NT2/D1 (cell line): ENCODE measurements around the gene BIN1.

Experiments used
- DNase-seq: peaks from one replicate; pipeline ENCODE4 v3.0.0-alpha.2; 2011; ENCODE audit warnings: low read depth, low spot score
- H3K27me3 ChIP-seq: 2 replicates; pipeline ENCODE4 v1.6.0; 2011; ENCODE audit warnings: mild to moderate bottlenecking; ENCODE audit not compliant: insufficient read length, insufficient read depth
- H3K36me3 ChIP-seq: 2 replicates; pipeline ENCODE4 v1.6.1; 2011; ENCODE audit warnings: mild to moderate bottlenecking, low read length, mixed read lengths; ENCODE audit not compliant: insufficient read depth, insufficient read length
- H3K4me1 ChIP-seq: 2 replicates; pipeline ENCODE4 v1.5.1; 2011; ENCODE audit not compliant: insufficient read depth, insufficient read length
- H3K4me3 ChIP-seq: 2 replicates; pipeline ENCODE4 v1.5.1; 2011; ENCODE audit warnings: low read depth; ENCODE audit not compliant: insufficient read length
- H3K9ac ChIP-seq: 2 replicates; pipeline ENCODE4 v1.6.0; 2011; ENCODE audit warnings: low read depth; ENCODE audit not compliant: insufficient read length
- H3K9me3 ChIP-seq: 2 replicates; pipeline ENCODE4 v1.5.1; 2011; ENCODE audit warnings: mild to moderate bottlenecking, low read length; ENCODE audit not compliant: insufficient read depth
- SUZ12 ChIP-seq: IDR thresholded peaks from 2 replicates; pipeline ENCODE4 v1.6.1; 2011; ENCODE audit not compliant: insufficient read length, insufficient read depth; ENCODE audit errors: extremely low read depth
- YY1 ChIP-seq: IDR thresholded peaks from 2 replicates; pipeline ENCODE4 v1.6.1; 2011; ENCODE audit not compliant: insufficient read length, insufficient read depth
- ZNF274 ChIP-seq: IDR thresholded peaks from 2 replicates; pipeline ENCODE4 v1.6.1; 2011; ENCODE audit warnings: mild to moderate bottlenecking, low read depth, low read length

Gene BIN1

GRCh38 chr2:127106991-127107621 lies at the start of gene BIN1:
TSS of gene BIN1 (minus strand) at chr2:127107154. CDS start at chr2:127106943, 211 bp downstream.
- DNase-seq, result no peak
- H3K27me3 ChIP-seq, result no peaks in the 10 kb centered on the region
- H3K9ac ChIP-seq, result peak within 1 kb of the TSS; percentile 97

GRCh38 chr2:127155947-127156346 lies 49.0 kb upstream of the BIN1 start:
- peaks cover 7% of the 10 kb centered on the region for H3K4me1 ChIP-seq
- no peaks in the 10 kb centered on the region for H3K27me3 ChIP-seq
- H3K4me3 ChIP-seq, result no peak overlapping the region
- TF ChIP-seq YY1 (no peak), ZNF274 (no peak), SUZ12 (no peak)
- H3K9ac ChIP-seq, result no peak overlapping the region
- H3K36me3 ChIP-seq, result no peaks in the 10 kb centered on the region
- peaks cover 9% of the 10 kb centered on the region for H3K9me3 ChIP-seq
- DNase-seq, result no peak

More at GRCh38 chr2:127106991-127107621, at the start of gene BIN1:
- no peaks in the 10 kb centered on the region for H3K9me3 ChIP-seq
- H3K36me3 ChIP-seq, result peaks cover 17% of the 10 kb centered on the region
- no peak for TF ChIP-seq YY1
- TF ChIP-seq SUZ12, result no peak
- no peak for TF ChIP-seq ZNF274
- H3K4me3 ChIP-seq, result peak within 1 kb of the TSS; percentile 95
- peaks cover 26% of the 10 kb centered on the region for H3K4me1 ChIP-seq

- TF ChIP-seq SUZ12 (no peak), YY1 (no peak), ZNF274 (no peak)
- H3K27me3 ChIP-seq, result no peaks in the 10 kb centered on the region
- H3K4me3 ChIP-seq, result no peak overlapping the region
- peaks cover 5% of the 10 kb centered on the region for H3K4me1 ChIP-seq
- peaks cover 13% of the 10 kb centered on the region for H3K9me3 ChIP-seq
- H3K9ac ChIP-seq, result no peak overlapping the region
- no peak for DNase-seq
- no peaks in the 10 kb centered on the region for H3K36me3 ChIP-seq
These were observed 48.2 kb upstream of the BIN1 start for GRCh38 chr2:127155028-127155581.

- DNase-seq, result no peak
- TF ChIP-seq SUZ12, result no peak
- no peak for TF ChIP-seq YY1
- no peak for TF ChIP-seq ZNF274
- no peak overlapping the region for H3K4me3 ChIP-seq
- H3K36me3 ChIP-seq, result no peaks in the 10 kb centered on the region
- H3K9me3 ChIP-seq, result peaks cover 13% of the 10 kb centered on the region
- no peaks in the 10 kb centered on the region for H3K27me3 ChIP-seq
- H3K9ac ChIP-seq, result no peak overlapping the region
- peaks cover 5% of the 10 kb centered on the region for H3K4me1 ChIP-seq
These were observed 47.4 kb upstream of the BIN1 start for GRCh38 chr2:127154396-127154795.

- H3K4me3 ChIP-seq, result no peak overlapping the region
- H3K4me1 ChIP-seq, result peaks cover 5% of the 10 kb centered on the region
- H3K36me3 ChIP-seq, result no peaks in the 10 kb centered on the region
- DNase-seq, result no peak
- no peak overlapping the region for H3K9ac ChIP-seq
- TF ChIP-seq SUZ12 (no peak), ZNF274 (no peak), YY1 (no peak)
- no peaks in the 10 kb centered on the region for H3K27me3 ChIP-seq
- peaks cover 13% of the 10 kb centered on the region for H3K9me3 ChIP-seq
These were observed 46.8 kb upstream of the BIN1 start for GRCh38 chr2:127153691-127154158.

- TF ChIP-seq ZNF274, result no peak
- no peak for TF ChIP-seq SUZ12
- no peak for TF ChIP-seq YY1
- Histone ChIP-seq H3K36me3 (no peaks in the 10 kb centered on the region), H3K4me1 (no peaks in the 10 kb centered on the region), H3K9me3 (peaks cover 14% of the 10 kb centered on the region), H3K27me3 (no peaks in the 10 kb centered on the region), H3K9ac (no peak overlapping the region), H3K4me3 (no peak overlapping the region)
- DNase-seq, result no peak
These were observed 44.0 kb upstream of the BIN1 start for GRCh38 chr2:127150996-127151395.

- no peaks in the 10 kb centered on the region for H3K4me1 ChIP-seq
- no peak for DNase-seq
- H3K27me3 ChIP-seq, result no peaks in the 10 kb centered on the region
- TF ChIP-seq YY1 (no peak), SUZ12 (no peak), ZNF274 (no peak)
- no peak overlapping the region for H3K9ac ChIP-seq
- H3K9me3 ChIP-seq, result peaks cover 14% of the 10 kb centered on the region
- no peaks in the 10 kb centered on the region for H3K36me3 ChIP-seq
- H3K4me3 ChIP-seq, result no peak overlapping the region
These were observed 42.4 kb upstream of the BIN1 start for GRCh38 chr2:127149384-127149783.
